ENCODE results near the gene EXOC6B.

DNA sequence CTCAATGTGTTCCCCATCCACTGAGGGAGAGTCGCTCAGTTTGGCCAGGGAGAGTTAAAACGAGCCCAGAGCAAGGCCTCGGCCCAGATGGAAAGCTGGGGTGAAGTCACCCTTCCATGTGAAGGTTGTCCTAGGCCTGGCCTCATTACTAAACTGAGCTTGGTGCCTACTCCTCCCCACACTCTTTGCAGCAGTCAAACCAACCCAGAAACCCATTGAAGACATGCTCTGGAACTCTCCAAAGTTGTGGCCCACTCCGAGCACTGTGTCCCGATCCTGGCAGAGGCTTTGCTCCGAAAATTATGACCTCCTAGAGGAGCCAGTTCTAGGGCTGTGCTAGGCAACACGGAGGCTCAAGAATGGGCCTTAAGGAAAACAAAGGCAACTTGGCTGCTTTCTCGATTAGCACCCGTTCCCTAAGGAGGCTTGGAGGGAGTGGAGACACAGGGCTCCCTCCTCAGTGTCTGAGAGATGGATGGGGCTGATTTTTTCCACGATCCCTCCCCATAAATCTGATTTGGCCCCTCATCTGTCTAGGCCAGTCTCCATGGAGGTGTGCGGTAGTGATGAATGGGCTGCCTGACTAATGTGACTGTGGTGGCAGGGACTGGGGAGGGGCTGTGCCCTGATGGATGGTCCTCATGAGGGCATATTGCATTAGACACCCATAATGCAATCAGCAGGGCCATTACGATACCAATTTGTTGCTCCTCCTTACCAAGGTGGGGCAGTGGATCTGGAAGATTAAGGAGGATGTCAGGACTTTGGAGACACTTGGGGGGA, 666.4 kb downstream of the EXOC6B start:
- TF ChIP-seq TAF1 (IDR thresholded peaks at IDR 0.05; ENCODE audit: low read depth), result no peak
- no peak for TF ChIP-seq EP300 (IDR thresholded peaks at IDR 0.05; ENCODE audit: borderline replicate concordance)
- TF ChIP-seq CREB1 (IDR thresholded peaks at IDR 0.05; ENCODE audit: low read depth), result no peak
- TF ChIP-seq USF1 (IDR thresholded peaks at IDR 0.05), result no peak
- TF ChIP-seq CEBPB (IDR thresholded peaks at IDR 0.05), result no peak
- no peak for TF ChIP-seq REST (IDR thresholded peaks at IDR 0.05; ENCODE audit: low read depth)
- TF ChIP-seq ZBTB7A (IDR thresholded peaks at IDR 0.05; ENCODE audit: low read depth), result no peak
- no peak for TF ChIP-seq NFIC (IDR thresholded peaks at IDR 0.05)
- no peak for TF ChIP-seq RAD21 (IDR thresholded peaks at IDR 0.05; ENCODE audit: low read depth)
- TF ChIP-seq, protein P1, sequence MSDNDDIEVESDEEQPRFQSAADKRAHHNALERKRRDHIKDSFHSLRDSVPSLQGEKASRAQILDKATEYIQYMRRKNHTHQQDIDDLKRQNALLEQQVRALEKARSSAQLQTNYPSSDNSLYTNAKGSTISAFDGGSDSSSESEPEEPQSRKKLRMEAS (IDR thresholded peaks at IDR 0.05), result no peak
- no peak for TF ChIP-seq EGR1 (IDR thresholded peaks at IDR 0.05)
- TF ChIP-seq TCF12 (IDR thresholded peaks at IDR 0.05; ENCODE audit: low read depth), result no peak
- no peak for TF ChIP-seq FOXM1 (IDR thresholded peaks at IDR 0.05; ENCODE audit: borderline replicate concordance, low read depth)
- no peak for TF ChIP-seq TEAD4 (IDR thresholded peaks at IDR 0.05)
